Ecto neural progenitor cell (in vitro differentiated cells): ENCODE measurements around the gene HNRNPA0.
A peak's percentile ranks its signal among the peaks of the same experiment; 100 is the strongest.

Source experiments
- DNase-seq: peaks from one replicate; pipeline ENCODE4 v3.0.0-alpha.2; 2018; ENCODE audit warnings: low spot score

Gene HNRNPA0

DNA sequence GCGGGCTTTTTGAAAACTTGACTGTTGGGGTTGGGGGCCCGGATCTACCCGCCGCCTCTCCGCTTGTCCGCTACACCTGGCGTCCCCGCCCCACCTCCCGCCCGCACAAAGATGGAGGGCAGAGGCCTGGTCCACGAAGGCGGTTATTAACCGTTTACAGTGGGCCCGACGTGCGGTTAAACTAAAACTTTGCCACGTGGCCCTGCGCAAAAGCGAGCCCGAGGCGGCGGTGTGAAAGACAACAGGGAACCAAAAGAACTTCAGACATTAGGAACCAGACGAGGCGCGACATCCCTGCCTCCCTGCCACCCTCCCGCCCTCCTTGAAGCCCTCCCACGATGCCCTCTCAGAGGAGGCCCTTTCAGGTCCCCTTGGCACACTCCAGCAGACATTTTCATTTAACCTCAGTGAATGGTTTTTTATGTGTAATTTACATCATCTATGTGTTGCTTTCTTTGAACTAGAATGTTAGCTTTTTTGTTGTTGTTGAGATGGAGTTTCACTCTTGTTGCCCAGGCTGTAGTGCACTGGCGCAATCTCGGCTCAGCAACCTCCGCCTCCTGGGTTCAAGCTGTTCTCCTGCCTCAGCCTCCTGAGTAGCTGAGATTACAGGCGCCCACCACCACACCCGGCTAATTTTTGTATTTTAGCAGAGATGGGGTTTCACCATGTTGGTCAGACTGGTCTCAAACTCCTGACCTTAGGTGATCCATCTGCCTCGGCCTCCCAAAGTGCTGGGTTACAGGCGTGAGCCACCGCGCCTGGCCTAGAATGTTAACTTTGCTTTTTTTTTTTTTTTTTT, 999 bp upstream of the HNRNPA0 start:
- DNase-seq: no peak

DNA sequence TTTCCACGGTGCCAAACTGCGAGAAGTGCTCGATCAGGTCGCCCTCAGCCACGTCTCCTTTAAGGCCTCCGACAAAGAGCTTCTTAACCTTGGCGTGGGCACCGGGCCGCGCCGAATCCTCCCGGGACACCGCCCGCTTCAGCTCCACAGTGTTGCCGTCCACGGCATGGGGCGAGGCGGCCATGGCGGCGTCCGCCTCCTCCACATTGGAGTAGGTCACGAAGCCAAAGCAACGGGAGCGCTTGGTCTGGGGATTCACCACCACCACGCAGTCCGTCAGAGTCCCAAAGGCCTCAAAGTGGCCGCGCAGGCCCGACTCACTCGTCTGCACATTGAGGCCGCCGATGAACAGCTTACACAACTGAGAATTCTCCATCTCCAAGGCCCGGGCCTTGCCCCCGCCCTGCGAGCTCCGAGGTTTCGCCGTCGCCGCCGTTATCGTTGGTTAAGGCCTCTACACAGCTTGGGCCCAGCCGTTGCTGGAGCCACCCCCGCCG, 424 bp downstream of the HNRNPA0 start:
- no peak for DNase-seq

DNA sequence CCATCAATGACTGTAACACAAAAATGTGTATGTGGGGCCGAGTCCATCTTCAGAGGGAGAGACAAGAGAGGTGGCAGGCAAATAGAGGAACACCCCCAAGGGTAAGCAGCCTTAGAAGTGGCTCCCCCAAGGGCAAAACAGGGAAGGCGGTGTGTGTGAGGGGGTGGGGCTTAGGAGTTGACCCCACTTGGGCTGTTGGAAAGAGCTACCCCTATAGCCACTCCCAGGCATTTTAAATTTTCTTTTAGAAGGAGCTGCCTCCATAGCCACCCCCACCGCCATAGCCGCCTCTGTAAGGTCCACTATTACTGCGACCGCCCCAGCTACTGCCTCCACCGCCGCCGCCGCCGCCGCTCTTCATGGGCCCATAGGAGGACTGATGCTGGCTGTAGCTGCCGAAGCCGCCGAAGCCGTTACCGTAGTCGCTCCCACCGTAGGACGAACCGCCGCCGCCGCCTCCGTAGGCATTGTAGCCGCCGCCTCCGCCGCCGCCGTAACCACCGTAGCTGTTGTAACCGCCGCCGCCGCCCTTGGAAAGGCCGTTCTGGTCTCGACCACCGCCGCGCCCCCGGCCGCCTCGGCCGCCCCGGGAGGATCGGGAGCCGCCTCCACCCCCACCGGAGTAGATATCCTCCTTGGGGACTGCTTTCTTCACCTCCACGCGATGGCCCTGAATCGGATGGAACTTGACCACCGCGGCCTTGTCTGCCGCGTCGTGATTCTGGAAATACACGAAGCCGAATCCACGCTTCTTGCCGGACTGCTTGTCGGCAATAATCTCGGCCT, 1.1 kb downstream of the HNRNPA0 start:
- peak; percentile 63 for DNase-seq

DNA sequence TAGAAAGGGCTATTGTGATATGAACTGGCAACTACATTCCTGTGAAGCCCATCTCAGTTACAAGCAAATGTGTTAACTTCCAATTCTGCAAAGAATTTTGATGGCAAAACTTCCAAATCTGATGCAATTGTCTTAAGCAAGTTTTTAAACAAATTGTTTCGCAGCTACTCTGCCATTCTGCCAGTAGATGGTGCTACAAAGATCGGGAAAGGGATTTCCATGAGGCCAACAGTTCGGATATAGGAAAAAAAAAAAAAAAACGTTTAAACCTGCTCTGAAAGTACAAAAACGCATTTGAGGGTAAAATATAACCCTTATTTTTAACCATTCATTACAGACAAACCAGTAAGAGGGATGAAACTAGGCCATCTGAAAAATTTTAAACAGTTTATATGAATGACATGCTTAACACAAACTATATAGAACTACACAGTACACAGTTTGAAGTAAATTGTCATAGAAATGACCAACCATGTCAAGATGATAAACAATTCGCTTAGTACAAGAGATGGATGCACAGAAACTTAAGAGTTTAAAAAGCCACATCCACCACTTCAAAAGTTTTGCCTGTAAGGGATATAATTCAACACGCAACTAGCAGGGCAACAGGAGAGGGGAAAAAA, 2.2 kb downstream of the HNRNPA0 start:
- no peak for DNase-seq

DNA sequence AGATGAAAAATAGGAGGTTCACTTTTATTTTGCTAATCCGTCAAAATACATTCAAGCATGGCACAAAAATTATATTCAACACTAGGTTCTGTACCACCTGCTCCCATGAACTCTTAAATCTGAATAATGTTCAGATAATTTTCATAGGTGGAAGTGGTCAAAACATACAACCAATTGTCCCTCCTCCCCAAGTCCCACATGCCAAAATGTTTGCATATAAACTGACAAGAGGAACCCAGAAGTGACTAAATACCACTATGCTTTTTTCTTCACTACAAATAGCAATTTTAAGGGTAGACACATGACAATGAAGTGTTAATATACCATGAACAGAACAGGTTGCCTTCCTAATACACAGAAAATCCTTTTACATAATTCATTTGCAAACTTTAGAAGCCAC, 3.7 kb downstream of the HNRNPA0 start:
- no peak for DNase-seq

DNA sequence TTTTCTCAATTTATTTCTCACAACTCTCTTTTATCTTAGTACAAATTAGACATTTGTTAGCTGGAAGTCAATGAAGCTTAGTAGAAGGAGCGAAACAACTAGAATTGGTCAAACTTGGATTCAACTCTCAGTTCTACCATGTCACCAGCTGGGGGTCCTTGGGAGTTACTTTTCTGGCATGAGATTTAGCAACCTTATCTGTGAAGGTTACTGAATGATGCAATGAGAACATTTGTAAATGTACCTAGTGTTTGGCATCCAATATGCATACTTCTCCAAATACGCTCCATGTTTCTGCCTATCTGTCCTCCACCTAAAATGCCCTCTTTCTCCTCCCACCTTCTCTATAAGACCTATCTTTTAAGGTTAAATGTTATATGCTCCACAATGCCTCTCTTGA, 6.3 kb downstream of the HNRNPA0 start:
- DNase-seq: no peak

DNA sequence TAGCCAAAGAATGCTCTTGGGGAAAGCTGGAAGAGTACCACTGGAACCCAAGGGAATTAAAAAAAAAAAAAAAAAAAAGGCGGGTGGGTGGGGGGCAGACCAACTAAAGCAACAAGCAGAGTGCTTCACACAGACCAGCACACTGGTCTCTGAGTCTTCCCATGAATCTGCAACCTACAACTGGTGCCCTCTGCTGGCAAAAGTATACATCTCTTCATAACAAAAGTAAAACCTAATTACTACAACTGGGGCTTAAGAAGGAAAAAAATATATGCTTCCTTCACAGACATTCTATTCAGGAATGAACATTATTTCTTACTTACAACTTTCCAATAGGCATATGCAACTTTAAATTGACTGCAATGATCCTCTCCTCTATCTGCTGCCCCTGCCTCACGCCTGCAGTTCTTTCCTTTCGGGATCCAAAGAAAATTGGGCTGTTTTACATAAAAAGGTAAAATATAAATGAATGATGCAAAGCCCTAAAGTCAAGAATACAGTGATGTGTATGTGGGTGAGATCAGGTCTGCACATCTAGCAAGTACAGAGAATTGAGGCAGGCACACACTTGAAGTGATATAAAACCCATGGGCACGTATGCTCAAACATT, 11.0 kb downstream of the HNRNPA0 start:
- DNase-seq: peak; percentile 58

DNA sequence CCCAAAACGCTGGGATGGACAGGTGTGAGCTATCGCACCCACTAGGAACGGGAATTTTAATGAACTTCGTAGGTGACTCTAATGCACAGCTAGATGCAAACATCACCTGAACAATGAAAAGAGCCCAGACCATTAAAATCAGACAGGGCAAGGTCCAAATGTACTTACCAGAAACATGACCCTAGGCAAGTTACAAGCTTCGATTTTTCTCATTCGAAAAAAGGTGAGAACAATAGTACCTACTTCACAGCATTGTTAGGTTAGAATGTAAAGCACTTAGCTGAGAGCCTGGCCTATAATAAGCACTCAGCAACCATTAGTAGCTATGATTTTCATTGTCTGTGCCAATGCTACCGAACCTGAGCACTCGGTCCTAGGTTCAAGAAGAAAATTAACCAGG, 12.4 kb downstream of the HNRNPA0 start:
- no peak for DNase-seq

DNA sequence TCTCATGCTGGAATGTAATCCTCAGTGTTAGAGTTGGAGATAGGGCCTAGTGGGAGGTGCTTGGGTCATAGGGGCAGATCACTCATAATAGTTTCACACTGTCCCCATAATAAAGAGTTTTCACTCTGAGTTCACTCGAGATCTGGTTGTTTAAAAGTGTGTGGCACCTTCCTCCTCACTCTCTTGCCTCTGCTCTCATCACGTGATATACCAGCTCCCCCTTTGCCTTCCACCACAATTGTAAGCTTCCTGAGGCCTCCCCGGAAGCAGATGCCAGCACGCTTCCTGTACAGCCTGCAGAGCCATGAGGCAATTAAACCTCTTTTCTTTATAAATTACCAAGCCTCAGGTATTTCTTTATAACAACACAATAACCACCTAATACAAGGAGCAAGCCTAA, 14.4 kb downstream of the HNRNPA0 start:
- no peak for DNase-seq

DNA sequence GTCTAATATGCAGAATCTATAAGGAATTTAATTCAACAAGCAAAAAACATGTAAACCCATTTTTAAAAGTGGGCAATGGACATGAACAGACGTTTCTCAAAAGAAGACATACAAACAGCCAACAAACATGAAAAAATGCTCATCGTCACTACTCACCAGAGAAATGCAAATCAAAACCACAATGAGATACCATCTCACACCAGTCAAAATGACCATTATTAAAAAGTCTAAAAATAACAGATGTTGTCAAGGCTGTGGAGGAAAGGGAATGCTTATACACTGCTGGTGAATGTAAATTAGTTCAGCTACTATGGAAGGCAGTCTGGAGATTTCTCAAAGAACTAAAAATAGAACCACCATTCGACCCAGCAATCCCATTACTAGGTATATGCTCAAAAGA, 15.2 kb downstream of the HNRNPA0 start:
- no peak for DNase-seq

DNA sequence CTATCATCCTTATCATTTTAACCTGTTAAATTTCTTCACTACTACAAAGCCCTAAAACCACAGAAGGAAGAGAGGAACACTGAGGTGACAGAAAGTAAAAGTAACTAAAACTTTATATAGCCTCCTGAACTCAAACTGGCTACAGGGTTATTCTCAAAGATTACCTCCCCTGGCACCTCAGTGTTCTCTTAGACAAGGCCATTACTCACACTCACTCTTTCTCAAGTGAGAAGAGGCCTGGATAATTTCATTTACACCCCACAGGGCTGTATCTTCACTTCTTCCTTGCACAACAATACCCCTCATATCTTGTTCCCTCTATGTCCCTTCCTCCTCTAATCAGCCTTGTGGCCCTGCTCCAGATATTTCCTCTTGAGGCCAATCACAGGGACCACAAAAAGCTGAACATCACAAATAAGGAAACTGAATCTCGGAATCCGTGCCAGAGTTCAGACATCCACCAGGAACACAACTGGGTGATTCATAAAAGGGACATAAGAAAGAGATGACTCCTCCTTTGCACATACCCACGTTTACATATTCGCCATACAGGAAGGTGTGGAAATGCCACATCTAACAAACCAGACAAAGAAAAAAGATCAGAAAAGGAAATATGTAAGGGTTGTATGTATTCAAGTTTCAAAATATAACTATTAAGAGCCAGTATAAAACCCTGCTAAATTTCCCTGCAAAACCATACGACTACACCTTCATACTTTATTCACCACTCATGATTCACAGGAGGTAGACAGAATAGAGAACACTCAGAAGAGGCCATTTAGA, 16.6 kb downstream of the HNRNPA0 start:
- DNase-seq: no peak

DNA sequence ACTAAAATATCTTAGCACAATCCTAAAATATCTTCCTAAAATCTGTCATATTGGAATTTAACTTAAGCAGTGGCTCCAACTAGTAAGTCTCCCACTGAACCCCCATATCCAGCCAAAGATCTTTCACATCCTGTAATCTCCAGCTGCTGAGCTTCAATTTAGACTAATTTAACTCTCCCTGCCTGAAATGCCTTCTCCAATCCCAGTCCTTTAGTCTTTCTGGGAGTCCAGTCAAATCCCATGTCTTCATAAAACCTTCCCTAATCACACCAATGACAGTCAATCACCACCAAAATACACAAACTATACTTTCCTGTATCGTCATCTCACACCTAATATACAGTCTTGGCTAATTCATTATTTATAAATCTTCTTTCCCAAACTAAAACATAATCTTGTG, 17.7 kb downstream of the HNRNPA0 start:
- no peak for DNase-seq

DNA sequence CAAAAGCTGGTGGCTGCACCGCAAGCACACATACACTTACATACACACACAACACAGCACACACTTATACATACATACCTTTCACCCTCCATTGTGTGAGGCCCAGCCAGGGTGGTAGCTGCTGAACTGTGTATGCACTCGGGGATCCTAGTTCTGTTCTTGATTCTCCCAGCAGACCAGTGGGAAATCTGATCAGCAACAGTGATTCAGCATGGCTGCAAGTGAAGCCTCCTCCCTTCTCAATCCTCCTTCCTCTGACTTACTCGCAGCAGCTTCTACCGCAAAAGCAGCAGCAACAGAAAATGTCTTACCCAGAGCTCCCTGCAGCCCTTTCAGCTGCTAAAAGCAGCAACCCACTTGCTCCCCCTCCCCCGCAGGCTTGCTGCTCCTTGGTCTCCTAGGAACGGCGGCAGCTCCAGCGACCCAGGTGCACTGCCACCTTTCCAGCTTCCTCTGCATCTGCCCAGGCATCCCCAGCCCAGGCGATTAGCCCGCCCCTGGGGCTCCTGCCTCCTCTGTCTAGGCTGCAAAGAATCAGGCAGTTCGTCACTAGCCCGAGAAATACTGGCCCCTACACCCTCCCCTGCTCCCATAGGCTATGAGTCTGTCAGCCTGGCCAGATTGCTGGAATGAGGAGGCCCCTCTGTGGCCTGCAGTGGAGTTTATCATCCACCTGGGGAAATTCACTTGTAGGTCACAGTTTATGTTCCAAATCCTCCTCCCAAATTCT, 18.4 kb downstream of the HNRNPA0 start, which contains the start of gene KLHL3:
Gene KLHL3 (minus strand): TSS at position 535 of the 730 bp plus-strand sequence. CDS start 443 bp downstream, at position 92.
- DNase-seq: peak; percentile 83

DNA sequence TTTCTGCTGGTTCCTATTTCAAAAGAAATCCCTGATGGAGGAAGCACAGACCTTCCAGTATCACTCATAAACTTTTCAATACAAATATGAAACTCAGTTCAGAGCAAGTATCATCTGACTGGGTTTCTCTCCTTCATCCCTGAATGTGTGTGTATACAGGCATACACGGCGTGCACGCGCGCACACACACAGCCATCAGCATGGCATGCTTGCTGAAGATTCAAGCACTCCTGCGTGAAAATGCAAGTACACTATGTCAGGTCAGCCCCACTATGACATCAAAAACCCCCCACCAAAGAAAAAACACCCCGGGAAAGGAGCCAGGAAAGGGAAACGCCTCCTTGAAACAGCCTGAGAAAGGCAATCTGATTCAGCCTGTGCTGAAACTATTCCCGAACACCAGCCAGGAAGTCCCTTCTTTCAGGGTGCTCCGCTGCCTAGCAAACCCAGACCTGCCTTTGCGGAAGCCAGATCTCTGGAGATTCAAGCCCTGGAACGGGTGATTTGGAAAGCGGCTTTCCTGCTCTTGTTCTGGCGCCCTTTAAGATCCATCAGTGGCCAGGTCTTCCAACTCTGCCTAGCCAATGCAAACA, 19.1 kb downstream of the HNRNPA0 start:
- DNase-seq: peak; percentile 56

DNA sequence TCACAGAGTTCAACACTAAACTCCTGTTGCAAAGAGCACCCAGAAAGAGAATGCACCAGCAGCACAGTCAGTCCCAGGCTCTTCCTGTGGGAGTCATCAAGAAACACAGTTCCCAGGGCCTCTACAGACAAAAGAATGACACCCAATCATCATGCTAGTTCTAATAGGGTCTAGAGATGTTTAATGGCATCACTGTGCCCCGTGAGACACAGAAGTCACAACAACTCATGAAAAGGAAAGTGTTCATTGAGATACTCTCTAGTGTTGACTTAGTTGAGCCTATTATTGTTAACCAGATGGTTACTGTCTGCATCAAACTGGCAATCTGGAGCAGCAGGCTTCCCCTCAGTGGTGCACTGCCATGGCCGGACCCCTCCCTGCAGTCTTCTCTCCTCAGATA, 19.8 kb downstream of the HNRNPA0 start:
- no peak for DNase-seq

DNA sequence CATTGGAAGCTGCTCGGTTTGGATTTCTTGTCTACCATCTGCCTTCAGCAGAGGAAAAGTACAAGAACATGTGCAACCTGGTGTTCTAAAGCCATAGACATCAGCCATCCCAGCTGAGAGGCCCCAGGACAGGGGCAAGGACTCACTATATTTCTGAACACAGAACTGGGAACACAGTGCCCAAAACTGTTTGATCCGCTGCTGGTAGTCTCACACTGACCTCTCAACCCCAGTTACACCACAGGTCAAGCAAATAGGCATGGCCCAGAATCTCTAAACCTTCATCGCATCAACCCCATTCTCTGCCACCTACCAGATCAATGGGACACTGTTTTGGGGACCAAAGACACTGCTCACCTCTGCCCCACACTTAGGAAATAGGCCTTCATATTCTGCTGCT, 20.2 kb downstream of the HNRNPA0 start:
- no peak for DNase-seq

DNA sequence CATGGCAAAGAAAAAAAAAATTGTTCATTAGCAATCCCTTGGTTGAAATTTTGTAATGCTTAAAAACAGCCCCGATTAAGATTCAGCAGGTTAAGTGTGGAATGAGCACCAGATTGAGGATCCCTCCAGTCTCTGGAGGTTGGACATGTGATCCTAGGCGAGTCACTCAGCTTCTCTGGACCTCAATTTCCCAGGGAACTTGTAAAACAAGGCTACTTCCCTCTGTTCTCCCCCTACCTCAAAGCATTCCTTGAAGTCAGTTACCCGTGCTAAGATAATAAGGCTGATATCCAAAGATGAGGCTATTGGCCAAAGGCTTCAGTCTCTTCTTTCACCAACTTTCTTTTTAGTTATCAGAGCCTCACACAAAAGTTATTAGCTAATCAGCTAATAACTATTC, 21.2 kb downstream of the HNRNPA0 start:
- DNase-seq: no peak

DNA sequence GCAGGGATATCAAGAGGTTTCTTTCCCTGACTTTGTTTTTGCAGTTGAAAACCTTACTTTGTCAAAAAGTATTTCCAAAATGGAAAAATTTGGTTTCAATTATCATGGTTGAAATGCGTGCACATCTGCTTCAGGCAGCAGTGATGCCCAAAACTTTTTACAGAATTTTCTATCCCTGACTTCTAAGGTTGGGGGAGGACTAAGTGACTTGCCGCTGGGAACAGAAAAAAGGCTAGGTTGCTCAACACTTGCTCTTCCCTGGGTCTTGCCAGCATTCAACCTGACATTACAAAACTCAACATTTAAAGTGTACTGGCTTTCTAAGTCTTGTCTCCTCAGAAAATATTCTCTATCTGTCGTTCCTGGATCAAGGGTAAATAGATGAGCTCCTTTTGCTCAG, 23.0 kb downstream of the HNRNPA0 start:
- no peak for DNase-seq

DNA sequence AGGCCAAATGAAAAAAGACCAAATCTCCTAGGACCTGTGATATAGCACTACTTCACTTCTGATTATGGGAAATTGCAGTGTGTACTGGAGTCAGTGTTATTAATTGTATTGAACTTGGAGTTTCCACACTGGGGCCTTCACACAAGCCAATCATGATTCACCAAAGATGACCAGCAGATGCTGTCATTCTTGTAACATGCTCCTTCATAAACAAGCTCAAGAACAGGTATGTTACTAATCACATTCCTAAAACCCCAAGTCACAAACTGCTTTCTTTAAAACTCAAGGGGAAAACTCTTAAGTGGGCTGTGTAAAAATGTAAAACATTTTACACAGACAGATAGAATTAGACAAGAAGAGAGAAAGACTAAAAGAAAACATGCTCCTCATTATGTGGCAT, 23.8 kb downstream of the HNRNPA0 start:
- DNase-seq: no peak

DNA sequence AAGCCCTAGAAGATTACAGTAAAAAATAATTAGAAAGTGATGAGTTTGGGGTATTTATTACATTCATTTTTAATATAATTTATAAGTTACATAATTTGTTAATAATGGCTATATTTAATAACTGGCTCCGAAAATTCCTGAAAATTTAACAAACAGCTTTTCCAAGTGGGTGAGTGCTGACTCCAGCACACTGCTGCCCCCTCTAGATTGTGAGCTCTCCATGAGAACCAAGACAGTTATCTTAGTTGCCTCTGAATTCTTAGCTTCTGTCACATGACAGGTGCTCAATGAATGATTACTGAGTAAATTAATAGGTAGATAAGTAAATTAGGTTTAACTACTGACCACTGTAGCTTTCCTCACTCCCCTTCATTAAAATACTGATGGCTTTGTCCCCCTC, 26.1 kb downstream of the HNRNPA0 start:
- no peak for DNase-seq
